HepG2 (cell line): ENCODE measurements around the gene HACE1. TPM values are rescaled to one million over a fixed set of nuclear protein-coding genes. Genes with fewer than 3 reads are reported as not detected.

Experiments used
- ATAC-seq: fragments of 200-7000 bp; cut with Tn5 transposase; 3 replicates; pipeline ENCODE4 v1.9.1; 2020; ENCODE audit warnings: mild to moderate bottlenecking, moderate library complexity
- BruUV-seq: library from RNA; stranded (reverse); fragments of 400-500 nt; replicated peaks from 2 replicates; lab custom pipeline; 2021; lab: Mats Ljungman, UMichigan
- CTCF ChIA-PET: fragments of 300-600 bp; formaldehyde crosslinking; extraction: SDS; loops from one replicate; lab custom pipeline; 2021; ENCODE audit warnings: low total read pairs, inconsistent platforms, low intra/inter-chr PET ratio; lab: Yijun Ruan, JAX
- POLR2A ChIA-PET: fragments of 350-600 bp; sonication (Branson Sonifier 250); formaldehyde crosslinking; loops from one replicate; lab custom pipeline; 2020; ENCODE audit warnings: antibody characterized with exemption, inconsistent platforms; lab: Yijun Ruan, JAX
- DNase-seq: peaks from one replicate; pipeline ENCODE4 v3.0.0-alpha.2; 2015; ENCODE audit warnings: low spot score
- FAIRE-seq: peaks from 3 replicates; lab custom pipeline; 2011; peaks lifted over from hg19 to GRCh38; lab: Jason Lieb, UNC
- H2AFZ ChIP-seq: one replicate; pipeline ENCODE4 v1.6.1; 2011; ENCODE audit warnings: low read length, inconsistent platforms
- H3K27ac ChIP-seq: fragments of 300-600 bp; 3 replicates; pipeline ENCODE4 v1.8.0; 2011; ENCODE audit warnings: mixed run types, mild to moderate bottlenecking, mixed read lengths, low read length, inconsistent platforms; ENCODE audit not compliant: insufficient read depth; ENCODE audit errors: extremely low read length
- H3K27me3 ChIP-seq, 2 experiments: fragments of 200-600 bp in 1 of 2; 2 replicates in 1 of 2; 3 replicates in 1 of 2; pipeline versions ENCODE4 v1.6.0 to v1.8.0; 2011; ENCODE audit warnings: low read length in 2 of 2, mild to moderate bottlenecking in 2 of 2, moderate library complexity in 2 of 2, inconsistent platforms in 1 of 2; ENCODE audit not compliant: insufficient read depth in 2 of 2, control insufficient read depth in 1 of 2
- H3K36me3 ChIP-seq, 2 experiments: fragments of 200-600 bp in 1 of 2; replicated peaks in 1 of 2; 2 replicates in 1 of 2; 3 replicates in 1 of 2; pipeline versions ENCODE4 v1.5.1 to v1.8.0; 2011; ENCODE audit warnings: low read length in 2 of 2, inconsistent platforms in 1 of 2; ENCODE audit not compliant: insufficient read depth in 2 of 2, control insufficient read depth in 1 of 2
- H3K4me1 ChIP-seq: 2 replicates; pipeline ENCODE4 v1.5.1; 2012; ENCODE audit warnings: low read length, inconsistent platforms; ENCODE audit not compliant: insufficient read depth
- H3K4me2 ChIP-seq: 2 replicates; pipeline ENCODE4 v1.6.0; 2011; ENCODE audit warnings: low read depth, low read length, inconsistent platforms
- H3K4me3 ChIP-seq, 3 experiments: fragments of 200-600 bp in 1 of 3; sonication (generic), shearing (Covaris generic) in 1 of 3; replicated peaks in 1 of 3; 2 replicates each; pipeline ENCODE4 v1.5.1; 2011 to 2016; ENCODE audit warnings: low read length in 3 of 3, inconsistent platforms in 2 of 3, low read depth in 2 of 3, mild to moderate bottlenecking in 2 of 3, control low read depth in 1 of 3, mixed read lengths in 1 of 3; ENCODE audit not compliant: insufficient read depth in 1 of 3
- H3K79me2 ChIP-seq: one replicate; pipeline ENCODE4 v1.6.1; 2011; ENCODE audit warnings: low read length, inconsistent platforms; ENCODE audit not compliant: insufficient read depth
- H3K9ac ChIP-seq: 2 replicates; pipeline ENCODE4 v1.6.0; 2011; ENCODE audit warnings: mild to moderate bottlenecking, low read depth, low read length, inconsistent platforms; ENCODE audit not compliant: insufficient read depth
- H3K9me3 ChIP-seq: 2 replicates; pipeline ENCODE4 v1.5.1; 2012; ENCODE audit warnings: mild to moderate bottlenecking, low read length
- H4K20me1 ChIP-seq: 2 replicates; pipeline ENCODE4 v1.6.0; 2011; ENCODE audit warnings: inconsistent platforms, mild to moderate bottlenecking, low read length, moderate library complexity; ENCODE audit not compliant: insufficient read depth
- DZIP1 ChIP-seq: sonication (generic); formaldehyde crosslinking; IDR thresholded peaks from 2 replicates; pipeline ENCODE4 v1.5.0; 2020; ENCODE audit warnings: mild to moderate bottlenecking, missing genetic modification reagents
- GFI1 ChIP-seq: sonication (generic); formaldehyde crosslinking; IDR thresholded peaks from 2 replicates; pipeline ENCODE4 v1.5.0; 2020; ENCODE audit warnings: missing genetic modification reagents, mild to moderate bottlenecking, borderline replicate concordance
- HNRNPK ChIP-seq: fragments of 200-400 bp; formaldehyde crosslinking; IDR thresholded peaks from 2 replicates; pipeline ENCODE4 v1.6.1; 2018; ENCODE audit warnings: low read length, low read depth, moderate library complexity, mild to moderate bottlenecking; ENCODE audit not compliant: poor library complexity, severe bottlenecking
- HOXA7 ChIP-seq: sonication (generic); formaldehyde crosslinking; IDR thresholded peaks from 2 replicates; pipeline ENCODE4 v1.8.1; 2022; ENCODE audit warnings: mild to moderate bottlenecking, missing genetic modification reagents, moderate library complexity
- ISX ChIP-seq: sonication (generic); formaldehyde crosslinking; conservative IDR thresholded peaks from 2 replicates; pipeline ENCODE4 v1.5.0; 2020; ENCODE audit warnings: missing genetic modification reagents
- NFIB ChIP-seq: sonication (generic); formaldehyde crosslinking; IDR thresholded peaks from 2 replicates; pipeline ENCODE4 v1.9.0; 2021; ENCODE audit warnings: missing genetic modification reagents, mild to moderate bottlenecking, borderline replicate concordance
- RFXANK ChIP-seq: IDR thresholded peaks from 2 replicates; pipeline ENCODE4 v1.6.1; 2016
- ZNF101 ChIP-seq: sonication (generic); formaldehyde crosslinking; IDR thresholded peaks from 2 replicates; pipeline ENCODE4 v1.4.0; 2020; ENCODE audit warnings: mild to moderate bottlenecking, low read depth, missing genetic modification reagents, borderline replicate concordance
- ZNF280D ChIP-seq: sonication (generic); formaldehyde crosslinking; IDR thresholded peaks from 2 replicates; pipeline ENCODE4 v1.5.1; 2020; ENCODE audit warnings: mild to moderate bottlenecking, missing genetic modification reagents
- WGBS: methylation state at CpG from one replicate; pipeline ENCODE4 v1.1.6; 2017; ENCODE audit warnings: low lambda C conversion rate; 5-methylcytosine and 5-hydroxymethylcytosine counted together
- in situ Hi-C: cut with HindIII; loops from 2 replicates; pipeline ENCODE4 v1.10.0; 2017; ENCODE audit warnings: low pct_unique_long_range_greater_than_20kb; ENCODE audit not compliant: extremely low pct_ligation_motif_present
- intact Hi-C: fragments of 100-400 bp; cut with micrococcal nuclease; formaldehyde crosslinking; loops from one replicate; pipeline ENCODE4 v1.10.0; 2022; ENCODE audit not compliant: unreplicated experiment
- polyA plus RNA-seq, 8 experiments: library from polyadenylated mRNA; depleted of rRNA in 3 of 8; stranded (reverse) in 7 of 8; unstranded in 1 of 8; fragments of >200 nt; fragmentation: Illumina TruSeq in 4 of 8; extraction: Trizol in 4 of 8; gene quantifications; 2 replicates each; pipeline versions ENCODE4 v1.2.1 to v1.2.3, GENCODE V29; 2011 to 2016; ENCODE audit warnings: low read depth in 4 of 8, missing spikeins in 1 of 8, mixed read lengths in 1 of 8; ENCODE audit not compliant: insufficient read depth in 1 of 8
- total RNA-seq, 5 experiments: library from RNA; depleted of rRNA; stranded (reverse); fragments of >200 nt; fragmentation: Illumina TruSeq; extraction: Trizol; gene quantifications; 2 replicates each; pipeline ENCODE4 v1.2.3, GENCODE V29; 2016; ENCODE audit warnings: low read depth in 1 of 5

Gene HACE1
- total and polyA plus RNA-seq, 2 of the 13 experiments (the other 11 are each of a cell fraction or from before 2014, with no cell fraction given), result 8.9 to 11.4 TPM

- TF ChIP-seq NFIB (CRISPR knock-in tag) (no peak), ZNF101 (CRISPR knock-in tag) (no peak), ZNF280D (0 out of 2 replicates have a peak, but pooled peaks have one; percentile 7)
These were observed 502 bp upstream of the HACE1 start (continued) for GRCh38 chr6:104860221-104860620.

GRCh38 chr6:104858642-104859041 is 1.1 kb downstream of the HACE1 start:
- TF ChIP-seq GFI1 (no peak), RFXANK (CRISPR knock-in tag) (no peak), DZIP1 (CRISPR knock-in tag) (no peak), HNRNPK (no peak), HOXA7 (CRISPR knock-in tag) (no peak), ISX (CRISPR knock-in tag) (no peak)
- intact Hi-C loops, result loop anchor here (2.0 kb wide), 1 partner anchor 70 kb away; no protein-coding TSS in a partner anchor
- POLR2A ChIA-PET, result interaction anchor here (0.9 to 1.3 kb wide), 2 partner anchors 81 to 99 kb away, joined by 3 to 7 read pairs; no protein-coding TSS in a partner anchor

More at GRCh38 chr6:104858642-104859041, 1.1 kb downstream of the HACE1 start:
- Histone ChIP-seq H2AFZ (no peak overlapping the region), H3K4me3 (peak overlapping the region; percentile 94 to 98 (median 95)), H3K27me3 (no peaks in the 10 kb centered on the region; a peak in 1 of 5 replicates), H3K36me3 (no peaks in the 10 kb centered on the region), H4K20me1 (no peaks in the 10 kb centered on the region), H3K79me2 (peaks cover 9% of the 10 kb centered on the region), H3K27ac (no peak overlapping the region), H3K4me1 (peaks cover 18% of the 10 kb centered on the region), H3K4me2 (peak overlapping the region; percentile 77), H3K9me3 (no peaks in the 10 kb centered on the region), H3K9ac (peak overlapping the region; percentile 74)
- in situ Hi-C loops, result no loop called here
- WGBS, result 16% methylated on average over 3 of the region's 3 CpGs
- no peak for DNase-seq
- no peak for ATAC-seq
- BruUV-seq, result no TSS peak
- FAIRE-seq, result no peak
- CTCF ChIA-PET, result no interaction called here
